Liver (tissue), 2 donors: ENCODE measurements around the gene CTNNBL1.

ENCODE experiments used
- CTCF ChIP-seq: fragments of 150-350 bp; IDR thresholded peaks from 2 replicates; pipeline ENCODE4 v1.5.1; 2017; ENCODE audit warnings: improper control_type of control experiment, low read depth, low read length; ENCODE audit not compliant: missing input control
- MAX ChIP-seq: IDR thresholded peaks from 2 replicates; pipeline ENCODE4 v1.6.1; 2016; ENCODE audit warnings: antibody characterized with exemption
- YY1 ChIP-seq: IDR thresholded peaks from 2 replicates; pipeline ENCODE4 v1.6.1; 2016; ENCODE audit warnings: antibody characterized with exemption, mild to moderate bottlenecking
- donor health status: healthy.

- no peak for TF ChIP-seq CTCF
- no peak for TF ChIP-seq MAX
- TF ChIP-seq YY1 = no peak
These were observed 145.1 kb downstream of the CTNNBL1 start for GRCh38 chr20:37838769-37839431.
